Measurements from ENCODE around the gene PRR5L. TPM values are rescaled to one million over a fixed set of nuclear protein-coding genes. Genes with fewer than 3 reads are reported as not detected.

The PRR5L gene, protein sequence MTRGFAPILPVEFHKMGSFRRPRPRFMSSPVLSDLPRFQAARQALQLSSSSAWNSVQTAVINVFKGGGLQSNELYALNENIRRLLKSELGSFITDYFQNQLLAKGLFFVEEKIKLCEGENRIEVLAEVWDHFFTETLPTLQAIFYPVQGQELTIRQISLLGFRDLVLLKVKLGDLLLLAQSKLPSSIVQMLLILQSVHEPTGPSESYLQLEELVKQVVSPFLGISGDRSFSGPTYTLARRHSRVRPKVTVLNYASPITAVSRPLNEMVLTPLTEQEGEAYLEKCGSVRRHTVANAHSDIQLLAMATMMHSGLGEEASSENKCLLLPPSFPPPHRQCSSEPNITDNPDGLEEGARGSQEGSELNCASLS
- 20.6 and 23.4 TPM in 2 replicates for total RNA-seq

DNA sequence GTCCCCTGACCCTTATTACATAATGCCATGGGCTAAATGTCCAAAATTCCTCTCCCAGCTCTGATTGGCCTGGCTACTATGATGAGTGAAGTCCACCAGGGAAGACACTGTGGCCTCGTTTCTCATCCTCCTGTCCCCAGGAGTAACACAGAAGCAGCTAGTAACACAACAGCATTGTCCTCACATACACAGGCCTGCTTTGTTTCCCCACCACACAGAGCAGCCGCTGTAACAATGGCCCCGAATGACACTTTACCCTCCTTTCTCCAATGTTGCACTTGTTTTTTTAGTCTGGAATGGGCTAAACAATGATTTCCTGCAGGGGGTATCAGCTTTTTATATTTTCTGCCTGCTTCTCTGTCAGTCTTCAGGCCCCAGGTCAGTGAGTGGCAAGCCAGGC, at the start of gene PRR5L:
TSS of gene PRR5L (plus strand) at position 363 of the 400 bp plus-strand sequence. CDS start 104,834 bp downstream, outside the sequence.

DNA sequence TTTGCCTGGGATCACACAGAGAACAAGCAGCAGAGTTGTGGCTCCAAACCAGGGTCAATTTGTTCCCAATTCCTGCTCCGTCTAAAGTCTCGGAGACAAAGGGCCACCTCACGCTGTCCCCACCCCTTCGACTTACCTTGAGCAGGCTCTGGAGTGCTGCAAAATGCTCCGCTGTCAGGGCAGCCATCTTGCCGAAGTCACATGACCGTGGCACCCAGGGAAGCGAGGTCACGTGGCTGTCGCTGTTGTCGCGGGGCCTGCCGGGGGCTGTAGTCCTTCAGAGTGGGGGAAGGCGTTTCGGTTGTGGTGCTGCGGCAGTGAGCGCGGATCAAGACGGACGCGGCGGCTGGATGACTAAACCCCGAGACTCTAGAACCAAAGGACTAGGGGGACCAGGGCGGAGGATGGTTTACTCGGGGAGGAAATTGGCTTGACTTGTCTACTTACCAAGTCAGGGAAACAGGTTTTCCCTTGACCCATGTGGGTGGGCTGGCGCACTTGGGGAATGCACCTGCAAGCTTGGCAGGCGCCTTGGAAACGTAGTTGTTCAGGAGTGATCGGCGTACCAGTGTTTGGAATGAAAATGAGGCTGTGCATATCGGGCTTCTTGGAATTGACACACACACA, 6.7 kb upstream of the PRR5L start, which contains the start of gene COMMD9:
TSS of gene COMMD9 (minus strand) at position 199 of the 627 bp plus-strand sequence. CDS start at position 187, 12 bp downstream.

DNA sequence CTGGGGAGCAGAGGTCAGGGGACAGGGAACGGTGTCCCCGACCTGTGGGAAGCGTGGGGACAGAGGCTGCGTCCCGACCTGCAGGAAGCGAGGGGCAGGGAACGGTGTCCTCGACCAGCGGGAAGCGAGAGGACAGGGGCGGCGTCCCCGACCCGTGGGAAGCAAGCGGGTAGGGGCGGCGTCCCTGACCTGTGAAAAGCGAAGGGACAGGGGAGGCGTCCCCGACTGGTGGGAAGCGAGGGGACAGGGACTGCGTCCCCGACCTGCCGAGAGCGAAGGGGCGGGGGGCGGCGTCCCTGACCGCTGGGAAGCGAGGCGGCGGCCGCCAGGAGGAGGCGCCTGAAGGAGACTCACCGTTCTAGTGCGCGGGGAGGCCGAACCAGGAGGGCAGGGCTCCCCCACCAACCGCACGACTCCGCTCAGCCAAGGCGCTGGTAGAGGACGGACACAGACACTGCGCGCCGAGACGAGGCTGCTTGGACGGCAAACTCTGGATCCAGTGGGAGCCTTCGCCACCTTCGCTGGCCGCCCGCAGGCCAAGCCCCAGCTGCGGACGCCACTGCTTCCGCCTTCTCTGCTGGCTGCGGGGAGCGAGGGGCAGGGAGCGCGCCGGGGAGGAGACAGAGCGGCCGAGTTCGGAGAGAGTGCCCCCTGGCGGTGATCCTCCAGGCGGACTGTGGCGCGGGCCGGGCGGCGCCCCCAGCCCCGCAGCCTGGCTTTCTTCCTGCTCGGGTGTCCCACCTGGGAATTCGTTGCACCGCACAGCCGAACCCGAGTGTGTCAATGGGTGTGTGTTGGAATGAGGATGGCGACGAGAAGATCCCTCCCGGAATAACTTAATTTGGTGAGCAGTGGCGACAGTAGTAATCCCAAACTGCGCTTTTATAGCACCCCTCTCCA, 213.9 kb downstream of the PRR5L start, which contains the start of gene TRAF6:
TSS of gene TRAF6 (minus strand) at position 579 of the 900 bp plus-strand sequence. CDS start 8,757 bp downstream, outside the sequence.

Other genes starting within 250 kb of the PRR5L start
- gene COMMD9, start 6.9 kb upstream of the PRR5L start, total RNA-seq = 18.0 and 23.9 TPM in 2 replicates
- 7.3 and 7.7 TPM in 2 replicates for gene TRAF6, start 214.0 kb downstream of the PRR5L start, total RNA-seq